HEK293T (cell line): ENCODE measurements around the gene KCNQ5.
A peak's percentile ranks its signal among the peaks of the same experiment; 100 is the strongest.

ENCODE experiments used
- CTCF ChIA-PET: fragments of 350-600 bp; formaldehyde crosslinking; extraction: SDS; loops from one replicate; lab custom pipeline; 2021; ENCODE audit warnings: antibody characterized with exemption, inconsistent platforms; lab: Yijun Ruan, JAX
- POLR2A ChIA-PET: fragments of 350-600 bp; formaldehyde crosslinking; extraction: SDS; loops from one replicate; lab custom pipeline; 2020; ENCODE audit warnings: antibody characterized with exemption, inconsistent platforms; lab: Yijun Ruan, JAX
- DNase-seq: peaks from one replicate; pipeline ENCODE4 v3.0.0; 2012; ENCODE audit warnings: mixed read lengths; ENCODE audit errors: extremely low spot score
- ARNT ChIP-seq: fragments of 450-650 bp; IDR thresholded peaks from 2 replicates; pipeline ENCODE4 v1.6.1; 2017; ENCODE audit warnings: mild to moderate bottlenecking
- BHLHE40 ChIP-seq: fragments of 450-650 bp; IDR thresholded peaks from 2 replicates; pipeline ENCODE4 v1.6.1; 2016; ENCODE audit warnings: mild to moderate bottlenecking, moderate library complexity, borderline replicate concordance
- CTBP1 ChIP-seq: fragments of 450-650 bp; IDR thresholded peaks from 2 replicates; pipeline ENCODE4 v1.6.1; 2016; ENCODE audit warnings: borderline replicate concordance
- ELF4 ChIP-seq: fragments of 450-650 bp; IDR thresholded peaks from 2 replicates; pipeline ENCODE4 v1.6.1; 2017; ENCODE audit warnings: antibody characterized with exemption
- FOXA1 ChIP-seq: fragments of 450-650 bp; IDR thresholded peaks from 2 replicates; pipeline ENCODE4 v1.6.1; 2016; ENCODE audit warnings: mild to moderate bottlenecking
- FOXK2 ChIP-seq: fragments of 450-650 bp; IDR thresholded peaks from 2 replicates; pipeline ENCODE4 v1.6.1; 2016; ENCODE audit warnings: mild to moderate bottlenecking
- FOXM1 ChIP-seq: fragments of 450-650 bp; IDR thresholded peaks from 2 replicates; pipeline ENCODE4 v1.6.1; 2017; ENCODE audit warnings: mild to moderate bottlenecking, borderline replicate concordance
- HDGF ChIP-seq: fragments of 450-650 bp; IDR thresholded peaks from 2 replicates; pipeline ENCODE4 v1.6.1; 2017; ENCODE audit warnings: antibody characterized with exemption, borderline replicate concordance
- L3MBTL2 ChIP-seq: fragments of 450-650 bp; conservative IDR thresholded peaks from 2 replicates; pipeline ENCODE4 v1.6.1; 2016; ENCODE audit warnings: mild to moderate bottlenecking
- LEF1 ChIP-seq: fragments of 450-650 bp; IDR thresholded peaks from 2 replicates; pipeline ENCODE4 v1.6.1; 2017; ENCODE audit warnings: mild to moderate bottlenecking, borderline replicate concordance
- NFRKB ChIP-seq: fragments of 450-650 bp; IDR thresholded peaks from 2 replicates; pipeline ENCODE4 v1.6.1; 2016; ENCODE audit warnings: mild to moderate bottlenecking, moderate library complexity
- SP1 ChIP-seq: fragments of 450-650 bp; IDR thresholded peaks from 2 replicates; pipeline ENCODE4 v1.6.1; 2017
- SUZ12 ChIP-seq: fragments of 450-650 bp; IDR thresholded peaks from 2 replicates; pipeline ENCODE4 v1.6.1; 2016; ENCODE audit warnings: mild to moderate bottlenecking
- TARDBP ChIP-seq: fragments of 450-650 bp; IDR thresholded peaks from 2 replicates; pipeline ENCODE4 v1.6.1; 2016
- ZNF384 ChIP-seq: fragments of 450-650 bp; IDR thresholded peaks from 2 replicates; pipeline ENCODE4 v1.6.1; 2016
- TF ChIP-seq, protein P1 (sequence below): fragments of 450-650 bp; IDR thresholded peaks from 2 replicates; pipeline ENCODE4 v1.6.1; 2016

KCNQ5 gene

DNA sequence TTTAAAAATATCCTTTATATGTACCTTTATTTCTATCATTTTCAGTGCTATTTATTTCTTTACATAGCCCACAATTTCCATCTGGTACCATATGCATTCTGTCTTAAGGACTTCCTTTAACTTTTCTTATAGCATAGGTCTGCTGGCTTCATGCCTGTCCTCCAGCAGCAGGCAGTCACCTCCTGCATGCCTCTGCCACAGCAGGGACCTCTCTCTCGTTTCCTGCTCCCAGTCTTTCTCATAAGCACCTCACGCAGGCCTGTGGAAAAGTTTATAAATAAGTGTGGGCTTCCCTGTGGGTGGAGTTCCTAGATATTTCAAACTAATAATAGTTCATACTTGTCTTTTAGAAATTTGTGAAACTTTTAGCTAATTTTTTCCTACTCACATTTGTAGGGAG lies 133.9 kb downstream of the KCNQ5 start:
- TF ChIP-seq TARDBP (no peak), ZNF384 (no peak), FOXM1 (no peak), L3MBTL2 (no peak), BHLHE40 (no peak), CTBP1 (no peak), LEF1 (no peak), SP1 (no peak), NFRKB (no peak), FOXK2 (no peak), HDGF (no peak), ELF4 (no peak), SUZ12 (no peak), FOXA1 (no peak), ARNT (no peak)
- TF ChIP-seq, protein P1, sequence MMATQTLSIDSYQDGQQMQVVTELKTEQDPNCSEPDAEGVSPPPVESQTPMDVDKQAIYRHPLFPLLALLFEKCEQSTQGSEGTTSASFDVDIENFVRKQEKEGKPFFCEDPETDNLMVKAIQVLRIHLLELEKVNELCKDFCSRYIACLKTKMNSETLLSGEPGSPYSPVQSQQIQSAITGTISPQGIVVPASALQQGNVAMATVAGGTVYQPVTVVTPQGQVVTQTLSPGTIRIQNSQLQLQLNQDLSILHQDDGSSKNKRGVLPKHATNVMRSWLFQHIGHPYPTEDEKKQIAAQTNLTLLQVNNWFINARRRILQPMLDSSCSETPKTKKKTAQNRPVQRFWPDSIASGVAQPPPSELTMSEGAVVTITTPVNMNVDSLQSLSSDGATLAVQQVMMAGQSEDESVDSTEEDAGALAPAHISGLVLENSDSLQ: no peak
- no peak for DNase-seq
- ChIA-PET CTCF (no interaction called here), POLR2A (no interaction called here)

DNA sequence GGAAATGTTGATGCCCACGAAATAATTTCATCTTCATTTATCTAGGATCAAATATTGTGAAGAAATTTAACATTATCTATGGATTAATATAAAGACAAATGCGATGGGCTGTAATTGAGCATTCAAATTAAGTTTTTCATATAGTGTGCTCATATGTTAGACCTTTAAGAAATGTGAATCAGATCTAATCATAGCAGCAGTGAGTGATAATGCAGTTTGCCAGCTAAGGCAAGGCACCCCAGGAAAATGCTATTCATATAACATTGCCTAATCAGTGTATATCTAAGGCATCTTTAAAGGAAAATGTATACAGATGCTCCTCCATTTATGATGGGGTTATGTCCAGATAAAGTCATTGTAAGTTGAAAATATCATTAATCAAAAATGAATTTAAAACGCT lies 135.2 kb downstream of the KCNQ5 start:
- POLR2A ChIA-PET: no interaction called here
- TF ChIP-seq, protein P1: no peak
- TF ChIP-seq L3MBTL2 (no peak), SUZ12 (no peak), SP1 (no peak), CTBP1 (no peak), ARNT (no peak), HDGF (no peak), FOXM1 (no peak), NFRKB (no peak), ELF4 (no peak), FOXK2 (no peak), TARDBP (no peak), ZNF384 (no peak), LEF1 (no peak), FOXA1 (no peak), BHLHE40 (no peak)
- CTCF ChIA-PET: no interaction called here

DNA sequence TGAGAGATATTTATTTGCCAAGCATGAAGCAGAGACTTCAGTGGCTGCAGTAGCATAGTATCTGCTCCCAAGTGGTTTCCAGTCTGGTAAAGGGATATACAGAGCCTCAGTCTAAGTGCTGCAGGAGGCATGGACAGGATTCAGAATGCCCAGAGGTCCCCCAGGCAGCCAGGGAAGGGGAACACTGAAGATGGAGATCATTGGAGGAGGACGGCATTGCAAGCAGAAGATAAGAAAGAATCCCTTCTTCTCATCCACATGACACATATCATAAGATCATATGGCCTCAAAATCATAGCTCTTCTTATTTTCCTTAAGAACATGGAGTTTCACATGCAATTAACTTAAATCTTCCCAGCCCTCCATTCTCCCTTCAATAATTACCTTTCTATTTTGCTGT lies 136.1 kb downstream of the KCNQ5 start:
- CTCF ChIA-PET: no interaction called here
- POLR2A ChIA-PET: no interaction called here
- DNase-seq: no peak
- TF ChIP-seq FOXM1 (no peak), ZNF384 (no peak), L3MBTL2 (no peak)
- TF ChIP-seq, protein P1: no peak

More for the DNA sequence above, 135.2 kb downstream of the KCNQ5 start:
- DNase-seq: no peak

DNA sequence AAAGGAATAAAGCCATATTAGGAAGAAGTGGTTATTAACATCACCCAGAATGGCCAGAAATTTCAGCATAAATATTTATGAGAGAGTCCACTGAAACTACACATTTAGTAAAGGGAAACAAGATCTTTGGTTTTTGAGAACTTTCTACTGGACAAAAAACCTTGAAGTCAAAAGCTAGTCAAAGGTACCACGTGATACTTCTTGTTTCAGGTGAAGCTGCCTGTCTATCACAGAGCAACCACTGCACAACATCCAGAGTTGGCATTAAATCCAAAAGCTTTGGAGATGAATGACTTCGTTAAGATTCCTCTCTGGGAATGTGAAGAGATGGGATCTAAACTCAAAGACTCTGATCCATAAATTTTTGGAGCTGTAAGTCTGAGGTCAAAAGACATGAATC lies 137.0 kb downstream of the KCNQ5 start:
- ChIA-PET CTCF (no interaction called here), POLR2A (no interaction called here)
- TF ChIP-seq ZNF384 (no peak), FOXA1 (no peak), ELF4 (no peak), LEF1 (no peak), NFRKB (no peak), SP1 (no peak)
- TF ChIP-seq, protein P1: no peak
- no peak for DNase-seq

DNA sequence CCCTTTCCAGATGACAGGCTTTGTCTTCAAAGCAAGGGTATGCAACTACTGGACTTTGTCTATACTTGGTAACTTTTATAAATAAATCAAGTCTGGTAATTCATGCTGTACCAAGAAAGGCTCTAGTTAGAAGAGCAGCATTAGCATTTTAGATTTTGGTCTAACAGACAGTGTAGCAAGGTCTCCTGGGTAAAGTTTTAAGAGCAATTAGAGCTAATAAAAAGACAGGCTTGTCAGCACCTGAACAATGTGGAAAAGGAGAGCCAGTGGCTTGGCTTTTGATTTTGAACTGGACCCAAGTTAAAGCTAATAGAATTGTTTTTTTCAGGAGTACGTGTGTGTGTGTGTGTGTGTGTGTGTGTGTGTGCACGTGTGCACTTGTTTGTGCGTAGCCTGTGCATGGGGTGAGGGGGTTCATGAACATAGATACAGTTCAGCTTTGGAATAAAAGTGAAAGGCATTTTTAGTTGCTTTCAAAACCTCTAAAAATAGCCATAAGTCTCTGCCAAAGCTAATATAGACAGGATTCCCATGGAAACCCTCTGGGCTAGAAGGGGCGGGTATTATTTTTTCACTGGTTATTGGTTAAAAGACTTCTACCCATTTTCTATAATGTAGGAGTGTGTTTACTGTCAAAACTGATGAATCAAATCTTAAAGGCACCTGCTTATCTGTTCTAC lies 138.4 kb downstream of the KCNQ5 start:
- TF ChIP-seq, protein P1: peak; percentile 30; the same call in 1 of the 2 replicates
- TF ChIP-seq ZNF384: no peak
- ChIA-PET CTCF (no interaction called here), POLR2A (no interaction called here)
- no peak for DNase-seq

DNA sequence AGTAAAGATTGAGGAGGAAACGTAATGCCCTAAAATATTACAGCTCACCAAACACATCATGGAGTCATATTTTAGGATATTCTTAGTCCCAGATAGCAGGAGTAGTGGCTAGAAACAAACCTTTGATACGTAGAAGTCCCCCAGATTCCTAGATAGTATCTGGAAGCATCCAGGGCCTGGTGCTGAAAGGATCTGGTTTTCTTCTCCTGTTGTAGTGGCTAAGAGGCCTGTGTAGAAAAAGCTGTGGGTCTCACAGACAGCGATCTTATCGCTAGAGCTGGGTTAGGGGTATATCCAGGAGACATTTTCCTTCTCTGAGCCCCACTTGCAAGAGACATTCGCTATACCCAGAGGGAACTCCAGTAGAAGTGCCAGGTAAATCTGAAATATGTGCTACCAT lies 139.9 kb downstream of the KCNQ5 start:
- ChIA-PET POLR2A (no interaction called here), CTCF (no interaction called here)
- no peak for TF ChIP-seq SUZ12
- TF ChIP-seq ZNF384: no peak
- TF ChIP-seq CTBP1: no peak
- TF ChIP-seq TARDBP: no peak
- TF ChIP-seq ARNT: no peak
- TF ChIP-seq HDGF: no peak
- DNase-seq: no peak
